SK-N-SH (cell line): ENCODE results near the gene SUPT7L. TPM values are rescaled to one million over a fixed set of nuclear protein-coding genes. Genes with fewer than 3 reads are reported as not detected.

Source experiments
- CTCF ChIA-PET: fragments of 300-600, 350-600 bp; formaldehyde crosslinking; extraction: SDS; loops from one replicate; lab custom pipeline; 2021; lab: Yijun Ruan, JAX
- POLR2A ChIA-PET: fragments of 350-600 bp; sonication (Branson Sonifier 250); formaldehyde crosslinking; extraction: SDS; loops from one replicate; lab custom pipeline; 2020; ENCODE audit warnings: antibody characterized with exemption, inconsistent platforms; lab: Yijun Ruan, JAX
- DNase-seq: peaks from one replicate; pipeline ENCODE4 v3.0.0; 2012
- H2AFZ ChIP-seq: fragments of 200-600 bp; sonication (generic); 2 replicates; pipeline ENCODE4 v1.8.1; 2016; ENCODE audit warnings: antibody characterized with exemption, mild to moderate bottlenecking, low read depth
- H3F3A ChIP-seq: fragments of 200-600 bp; sonication (generic); replicated peaks from 2 replicates; pipeline ENCODE3; 2016; ENCODE audit warnings: antibody characterized with exemption, mild to moderate bottlenecking; ENCODE audit not compliant: insufficient read depth
- H3K27ac ChIP-seq, 2 experiments: fragments of 200-500 bp in 1 of 2; fragments of 200-600 bp in 1 of 2; sonication (Bioruptor generic) in 1 of 2; sonication (generic), shearing (Covaris generic) in 1 of 2; 2 replicates each; pipeline versions ENCODE4 v1.5.1 to v1.6.1; 2014 to 2016; ENCODE audit warnings: low read depth in 2 of 2, inconsistent platforms in 1 of 2, low read length in 1 of 2, mild to moderate bottlenecking in 1 of 2, mixed read lengths in 1 of 2
- H3K27me3 ChIP-seq: fragments of 200-600 bp; sonication (generic), shearing (Covaris generic); 2 replicates; pipeline ENCODE4 v1.6.1; 2016; ENCODE audit warnings: mixed run types; ENCODE audit not compliant: insufficient read depth
- H3K36me3 ChIP-seq, 2 experiments: fragments of 200-500 bp in 1 of 2; fragments of 200-600 bp in 1 of 2; sonication (Bioruptor generic) in 1 of 2; sonication (generic) in 1 of 2; replicated peaks in 1 of 2; 2 replicates each; pipeline versions ENCODE3 to v1.5.1; 2014 to 2016; ENCODE audit warnings: low read length in 1 of 2, mild to moderate bottlenecking in 1 of 2; ENCODE audit not compliant: insufficient read depth in 2 of 2, control insufficient read depth in 1 of 2
- H3K4me1 ChIP-seq, 2 experiments: fragments of 200-500 bp in 1 of 2; fragments of 200-600 bp in 1 of 2; sonication (Bioruptor generic) in 1 of 2; sonication (generic), shearing (Covaris generic) in 1 of 2; 2 replicates each; pipeline versions ENCODE4 v1.5.1 to v1.6.1; 2014 to 2016; ENCODE audit warnings: low read depth in 1 of 2, low read length in 1 of 2, mixed run types in 1 of 2; ENCODE audit not compliant: insufficient read depth in 2 of 2, control insufficient read depth in 1 of 2
- H3K4me2 ChIP-seq: fragments of 200-600 bp; sonication (generic), shearing (Covaris generic); 2 replicates; pipeline ENCODE4 v1.6.1; 2017; ENCODE audit warnings: mixed run types
- H3K4me3 ChIP-seq, 2 experiments: fragments of 200-500 bp in 1 of 2; fragments of 200-600 bp in 1 of 2; sonication (Bioruptor generic) in 1 of 2; sonication (generic), shearing (Covaris generic) in 1 of 2; 2 replicates each; pipeline versions ENCODE4 v1.5.1 to v1.8.1; 2014 to 2016; ENCODE audit warnings: low read depth in 2 of 2, inconsistent platforms in 1 of 2, low read length in 1 of 2, mild to moderate bottlenecking in 1 of 2, mixed read lengths in 1 of 2, moderate library complexity in 1 of 2
- H3K79me2 ChIP-seq: fragments of 200-600 bp; sonication (generic); 2 replicates; pipeline ENCODE4 v1.8.1; 2017; ENCODE audit warnings: mild to moderate bottlenecking; ENCODE audit not compliant: insufficient read depth
- H3K9ac ChIP-seq: fragments of 200-600 bp; sonication (generic); 2 replicates; pipeline ENCODE4 v1.6.1; 2017; ENCODE audit warnings: mixed run types
- H3K9me2 ChIP-seq: fragments of 200-600 bp; sonication (generic); 2 replicates; pipeline ENCODE4 v1.6.1; 2017; ENCODE audit warnings: mixed run types
- H3K9me3 ChIP-seq: fragments of 200-600 bp; sonication (generic); 2 replicates; pipeline ENCODE4 v1.6.1; 2017; ENCODE audit warnings: mixed run types, mild to moderate bottlenecking, moderate library complexity
- H4K20me1 ChIP-seq: fragments of 200-600 bp; sonication (generic); 2 replicates; pipeline ENCODE4 v1.6.1; 2017; ENCODE audit warnings: mild to moderate bottlenecking, mixed run types; ENCODE audit not compliant: insufficient read depth
- CHD2 ChIP-seq: fragments of 150-350 bp; IDR thresholded peaks from 2 replicates; pipeline ENCODE4 v1.6.1; 2018; ENCODE audit warnings: low read length; ENCODE audit not compliant: partially characterized antibody
- ELF1 ChIP-seq: IDR thresholded peaks from 2 replicates; pipeline ENCODE4 v1.4.0; 2012
- EP300 ChIP-seq, 2 experiments: IDR thresholded peaks; 2 replicates each; pipeline versions ENCODE4 v1.4.0 to v1.6.1; 2012; ENCODE audit warnings: borderline replicate concordance in 1 of 2, low read depth in 1 of 2, low read length in 1 of 2
- EZH2phosphoT487 ChIP-seq: fragments of 200-600 bp; sonication (generic); IDR thresholded peaks from 2 replicates; pipeline ENCODE4 v1.6.1; 2017; ENCODE audit warnings: low read depth, mixed run types, mild to moderate bottlenecking, antibody characterized with exemption, moderate library complexity, borderline replicate concordance
- FOSL2 ChIP-seq: IDR thresholded peaks from 2 replicates; pipeline ENCODE4 v1.4.0; 2012; ENCODE audit warnings: low read depth, mild to moderate bottlenecking, moderate library complexity, borderline replicate concordance
- FOXJ3 ChIP-seq: sonication (generic); formaldehyde crosslinking; IDR thresholded peaks from 2 replicates; pipeline ENCODE4 v1.5.1; 2020; ENCODE audit warnings: mild to moderate bottlenecking, missing genetic modification reagents
- FOXM1 ChIP-seq: IDR thresholded peaks from 2 replicates; pipeline ENCODE4 v1.4.0; 2012; ENCODE audit warnings: low read depth, mild to moderate bottlenecking
- GATA2 ChIP-seq: sonication (generic); formaldehyde crosslinking; IDR thresholded peaks from 2 replicates; pipeline ENCODE4 v1.5.0; 2020; ENCODE audit warnings: mild to moderate bottlenecking, missing genetic modification reagents
- IRF3 ChIP-seq: fragments of 150-350 bp; IDR thresholded peaks from 2 replicates; pipeline ENCODE4 v1.6.1; 2016; ENCODE audit warnings: mild to moderate bottlenecking, low read depth, low read length
- JUND ChIP-seq: IDR thresholded peaks from 2 replicates; pipeline ENCODE4 v1.4.0; 2012
- MEF2A ChIP-seq: IDR thresholded peaks from 2 replicates; pipeline ENCODE4 v1.4.0; 2012; ENCODE audit warnings: low read depth, borderline replicate concordance
- MXI1 ChIP-seq: IDR thresholded peaks from 2 replicates; pipeline ENCODE4 v1.6.1; 2012; ENCODE audit warnings: mild to moderate bottlenecking, low read depth, low read length, improper control_type of control experiment
- NFIC ChIP-seq: IDR thresholded peaks from 2 replicates; pipeline ENCODE4 v1.4.0; 2012; ENCODE audit warnings: borderline replicate concordance
- NRF1 ChIP-seq: IDR thresholded peaks from 2 replicates; pipeline ENCODE4 v1.6.1; 2012; ENCODE audit warnings: low read depth, mild to moderate bottlenecking, low read length
- POLR2AphosphoS5 ChIP-seq: IDR thresholded peaks from 2 replicates; pipeline ENCODE4 v1.6.1; 2012; ENCODE audit warnings: low read depth, low read length
- RAD21 ChIP-seq: IDR thresholded peaks from 2 replicates; pipeline ENCODE4 v1.6.1; 2012; ENCODE audit warnings: mild to moderate bottlenecking, low read length
- RCOR1 ChIP-seq: fragments of 150-350 bp; IDR thresholded peaks from 2 replicates; pipeline ENCODE4 v1.6.1; 2017; ENCODE audit warnings: antibody characterized with exemption, low read length
- SIN3A ChIP-seq: IDR thresholded peaks from 2 replicates; pipeline ENCODE4 v1.6.1; 2012; ENCODE audit warnings: low read depth, mild to moderate bottlenecking, low read length, moderate library complexity, borderline replicate concordance
- TAF1 ChIP-seq: IDR thresholded peaks from 2 replicates; pipeline ENCODE4 v1.6.1; 2012; ENCODE audit warnings: low read depth, mild to moderate bottlenecking, low read length, moderate library complexity, borderline replicate concordance
- TCF12 ChIP-seq: IDR thresholded peaks from 2 replicates; pipeline ENCODE4 v1.4.0; 2012
- TEAD4 ChIP-seq: IDR thresholded peaks from 2 replicates; pipeline ENCODE4 v1.4.0; 2012; ENCODE audit warnings: mild to moderate bottlenecking, borderline replicate concordance; ENCODE audit not compliant: insufficient read depth
- YY1 ChIP-seq: IDR thresholded peaks from 2 replicates; pipeline ENCODE4 v1.4.0; 2012; ENCODE audit warnings: low read depth, mild to moderate bottlenecking
- ZBTB33 ChIP-seq: IDR thresholded peaks from 2 replicates; pipeline ENCODE4 v1.4.0; 2012; ENCODE audit warnings: low read depth, borderline replicate concordance
- WGBS: methylation state at CpG from one replicate; pipeline ENCODE4 v1.1.6; 2017; ENCODE audit warnings: low lambda C conversion rate; 5-methylcytosine and 5-hydroxymethylcytosine counted together
- polyA plus RNA-seq, 3 experiments: library from polyadenylated mRNA; depleted of rRNA; stranded (reverse); fragments of >200 nt; gene quantifications; 2 replicates each; pipeline ENCODE4 v1.2.3, GENCODE V29; 2012
- TF ChIP-seq, protein P1 (sequence below): IDR thresholded peaks from 2 replicates; pipeline ENCODE4; 2012

The SUPT7L gene
- polyA plus RNA-seq, 1 of the 3 experiments (the other 2 are of a cell fraction): 49.7 TPM

DNA sequence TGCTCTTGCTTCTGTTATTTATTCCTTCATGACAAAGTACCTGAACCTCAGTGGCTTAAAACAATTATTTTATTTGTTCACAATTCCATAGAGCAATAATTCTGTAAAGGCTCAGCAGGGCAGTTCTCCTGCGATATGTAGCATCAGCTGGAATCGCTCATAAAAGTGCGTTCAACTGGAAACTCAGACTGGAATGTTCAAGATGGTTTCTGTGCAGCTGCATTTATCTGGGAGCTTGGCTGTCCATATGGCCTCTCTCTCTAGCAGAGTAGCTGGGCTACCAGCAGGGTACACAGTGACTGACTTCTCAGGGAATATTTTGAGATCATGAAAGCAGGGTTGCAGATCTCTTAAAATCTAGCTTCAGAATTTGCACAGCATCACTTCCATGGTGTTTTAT lies 48.1 kb downstream of the SUPT7L start:
- Histone ChIP-seq H3F3A (no peaks in the 10 kb centered on the region), H4K20me1 (no peaks in the 10 kb centered on the region), H3K27me3 (no peaks in the 10 kb centered on the region), H2AFZ (no peak overlapping the region), H3K27ac (no peak overlapping the region), H3K9me2 (no peaks in the 10 kb centered on the region), H3K4me2 (no peak overlapping the region), H3K9me3 (no peaks in the 10 kb centered on the region), H3K4me1 (no peaks in the 10 kb centered on the region), H3K4me3 (no peak overlapping the region), H3K9ac (no peak overlapping the region), H3K36me3 (peaks cover 77 to 83% of the 10 kb centered on the region in 2 experiments), H3K79me2 (peaks cover 34% of the 10 kb centered on the region)
- POLR2A ChIA-PET: no interaction called here
- CTCF ChIA-PET: no interaction called here
- TF ChIP-seq JUND: no peak
- no peak for TF ChIP-seq TAF1
- TF ChIP-seq YY1: no peak
- TF ChIP-seq FOXM1: no peak
- no peak for TF ChIP-seq EZH2phosphoT487
- no peak for TF ChIP-seq GATA2 (CRISPR knock-in tag)
- no peak for TF ChIP-seq TEAD4
- no peak for TF ChIP-seq RAD21
- TF ChIP-seq IRF3: no peak
- 97% methylated on average over 3 of the region's 3 CpGs for whole genome bisulfite sequencing
- no peak for DNase-seq

DNA sequence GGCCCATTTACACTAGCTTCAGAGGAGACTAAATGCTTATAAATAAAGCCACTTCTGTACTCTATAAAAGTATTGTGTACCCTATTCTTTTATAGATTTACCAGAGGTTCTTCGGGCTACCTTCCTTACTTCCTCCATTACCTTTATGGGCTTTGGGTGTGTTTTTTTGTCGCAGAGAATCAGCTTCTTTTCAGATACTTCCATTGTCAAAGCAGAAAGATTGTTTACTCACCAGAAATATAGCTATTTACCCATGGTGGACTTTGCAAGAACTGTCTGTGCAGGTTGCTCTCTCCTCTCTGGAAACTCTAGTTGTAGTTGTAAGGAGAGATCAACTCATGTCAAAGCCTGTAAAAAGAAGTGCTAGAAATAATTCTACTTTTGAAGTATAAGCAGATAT lies 49.4 kb downstream of the SUPT7L start:
- no peak for TF ChIP-seq CHD2
- TF ChIP-seq ZBTB33: no peak
- TF ChIP-seq, protein P1, sequence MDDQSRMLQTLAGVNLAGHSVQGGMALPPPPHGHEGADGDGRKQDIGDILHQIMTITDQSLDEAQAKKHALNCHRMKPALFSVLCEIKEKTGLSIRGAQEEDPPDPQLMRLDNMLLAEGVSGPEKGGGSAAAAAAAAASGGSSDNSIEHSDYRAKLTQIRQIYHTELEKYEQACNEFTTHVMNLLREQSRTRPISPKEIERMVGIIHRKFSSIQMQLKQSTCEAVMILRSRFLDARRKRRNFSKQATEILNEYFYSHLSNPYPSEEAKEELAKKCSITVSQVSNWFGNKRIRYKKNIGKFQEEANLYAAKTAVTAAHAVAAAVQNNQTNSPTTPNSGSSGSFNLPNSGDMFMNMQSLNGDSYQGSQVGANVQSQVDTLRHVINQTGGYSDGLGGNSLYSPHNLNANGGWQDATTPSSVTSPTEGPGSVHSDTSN: no peak
- TF ChIP-seq MXI1: no peak
- TF ChIP-seq FOXJ3 (CRISPR knock-in tag): no peak
- no peak for TF ChIP-seq EP300 (IDR thresholded peaks at IDR 0.05; ENCODE audit: borderline replicate concordance in 1 of 2, low read depth in 1 of 2, low read length in 1 of 2)
- no peak for TF ChIP-seq TCF12
- no peak for TF ChIP-seq RCOR1
- TF ChIP-seq FOXM1: no peak
- TF ChIP-seq ELF1: no peak
- no peak for TF ChIP-seq MEF2A
- TF ChIP-seq GATA2 (CRISPR knock-in tag): no peak
- TF ChIP-seq SIN3A: no peak
- TF ChIP-seq IRF3: no peak
- TF ChIP-seq NRF1: no peak
- no peak for TF ChIP-seq EZH2phosphoT487
- no peak for TF ChIP-seq POLR2AphosphoS5
- TF ChIP-seq FOSL2: no peak
- TF ChIP-seq NFIC: no peak
- no peak for TF ChIP-seq YY1
- Histone ChIP-seq H3K36me3 (peaks cover 65 to 79% of the 10 kb centered on the region in 2 experiments), H2AFZ (no peak overlapping the region), H3F3A (no peaks in the 10 kb centered on the region), H3K79me2 (peaks cover 42% of the 10 kb centered on the region), H3K27me3 (no peaks in the 10 kb centered on the region), H3K9me2 (no peaks in the 10 kb centered on the region), H4K20me1 (no peaks in the 10 kb centered on the region), H3K9ac (no peak overlapping the region), H3K4me1 (no peaks in the 10 kb centered on the region), H3K27ac (no peak overlapping the region), H3K4me2 (no peak overlapping the region), H3K9me3 (no peaks in the 10 kb centered on the region), H3K4me3 (no peak overlapping the region)
- CTCF ChIA-PET: no interaction called here
- no peak for DNase-seq
- 94% methylated on average over 2 of the region's 2 CpGs for whole genome bisulfite sequencing
- POLR2A ChIA-PET: interaction anchor here (1.1 kb wide), 1 partner anchor 31 kb away, joined by 5 read pairs; the partner anchor contains the start of gene ZNF512
